ENCODE measurements around the gene C1QTNF12. TPM values are rescaled to one million over a fixed set of nuclear protein-coding genes. Genes with fewer than 3 reads are reported as not detected.
"Not testable (repeated sequence)": the region's sequence is repeated elsewhere in the genome, so short reads cannot be mapped to it uniquely, and the experiment has no call there.

C1QTNF12 gene
- polyA plus RNA-seq, 2 donors: 1.6 to 3.0 TPM

- H3K36me3 ChIP-seq (ENCODE audit: control insufficient read depth in 2 of 2, insufficient read depth in 2 of 2, low read length in 1 of 2): no peaks in the 10 kb centered on the region
- no peak overlapping the region for H3K4me3 ChIP-seq (ENCODE audit: low read depth in 1 of 2, low read length in 2 of 2)
- H3K4me1 ChIP-seq (ENCODE audit: control insufficient read depth in 2 of 2, insufficient read depth in 2 of 2, low read length in 1 of 2): no peaks in the 10 kb centered on the region
- WGBS, 2 donors: 90 to 92% methylated on average over 8 of the region's 8 CpGs
- no peak overlapping the region for H3K27ac ChIP-seq (ENCODE audit: low read depth in 2 of 2, low read length in 1 of 2)
- peaks cover 0 to 7% of the 10 kb centered on the region in 2 donors for H3K27me3 ChIP-seq (ENCODE audit: control insufficient read depth in 1 of 2, insufficient read depth in 2 of 2, low read length in 2 of 2)
- H3K9me3 ChIP-seq (ENCODE audit: control insufficient read depth in 2 of 2, insufficient read depth in 1 of 2, low read depth in 1 of 2, low read length in 1 of 2): no peaks in the 10 kb centered on the region
These were observed 49.4 kb downstream of the C1QTNF12 start for GRCh38 chr1:1197188-1197500.

GRCh38 chr1:1196431-1197187 lies 49.9 kb downstream of the C1QTNF12 start:
- Histone ChIP-seq H3K9me3 (ENCODE audit: control insufficient read depth in 2 of 2, insufficient read depth in 1 of 2, low read depth in 1 of 2, low read length in 1 of 2) (no peaks in the 10 kb centered on the region), H3K27me3 (ENCODE audit: control insufficient read depth in 1 of 2, insufficient read depth in 2 of 2, low read length in 2 of 2) (peaks cover 0 to 7% of the 10 kb centered on the region in 2 donors), H3K4me3 (ENCODE audit: low read depth in 1 of 2, low read length in 2 of 2) (no peak overlapping the region), H3K27ac (ENCODE audit: low read depth in 2 of 2, low read length in 1 of 2) (no peak overlapping the region), H3K4me1 (ENCODE audit: control insufficient read depth in 2 of 2, insufficient read depth in 2 of 2, low read length in 1 of 2) (no peaks in the 10 kb centered on the region), H3K36me3 (ENCODE audit: control insufficient read depth in 2 of 2, insufficient read depth in 2 of 2, low read length in 1 of 2) (no peaks in the 10 kb centered on the region)
- WGBS, 2 donors: 75 to 79% methylated on average over 13 of the region's 13 CpGs

GRCh38 chr1:1195726-1196125 lies 50.8 kb downstream of the C1QTNF12 start:
- H3K36me3 ChIP-seq (ENCODE audit: control insufficient read depth in 2 of 2, insufficient read depth in 2 of 2, low read length in 1 of 2); H3K27me3 ChIP-seq (ENCODE audit: control insufficient read depth in 1 of 2, insufficient read depth in 2 of 2, low read length in 2 of 2); H3K4me3 ChIP-seq (ENCODE audit: low read depth in 1 of 2, low read length in 2 of 2); H3K4me1 ChIP-seq (ENCODE audit: control insufficient read depth in 2 of 2, insufficient read depth in 2 of 2, low read length in 1 of 2); H3K9me3 ChIP-seq (ENCODE audit: control insufficient read depth in 2 of 2, insufficient read depth in 1 of 2, low read depth in 1 of 2, low read length in 1 of 2); H3K27ac ChIP-seq (ENCODE audit: low read depth in 2 of 2, low read length in 1 of 2): not testable (repeated sequence)
- 83 to 97% methylated on average over 6 of the region's 6 CpGs for WGBS, 2 donors

DNA sequence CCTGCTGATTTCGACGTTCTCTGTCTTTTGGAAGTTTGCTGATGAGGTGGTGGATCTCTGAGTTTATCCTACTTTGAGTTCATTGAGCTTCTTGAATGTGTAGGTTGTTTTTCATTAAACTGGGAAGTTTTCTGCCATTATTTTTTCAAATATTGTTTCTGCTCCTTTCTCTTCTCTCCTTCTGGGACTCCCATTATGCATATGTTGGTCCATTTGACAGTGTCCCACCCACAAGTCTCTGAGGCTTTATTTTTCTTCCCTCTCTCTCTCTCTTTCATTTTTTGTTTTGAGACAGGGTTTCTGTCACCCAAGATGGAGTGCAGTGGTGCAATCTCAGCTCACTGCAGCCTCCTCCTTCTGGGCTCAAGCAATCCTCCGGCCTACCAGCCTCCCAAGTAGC lies 51.8 kb downstream of the C1QTNF12 start:
- WGBS, 2 donors: 89 to 97% methylated on average over 3 of the region's 3 CpGs
- H3K27ac ChIP-seq (ENCODE audit: low read depth in 2 of 2, low read length in 1 of 2): no peak overlapping the region
- no peaks in the 10 kb centered on the region for H3K36me3 ChIP-seq (ENCODE audit: control insufficient read depth in 2 of 2, insufficient read depth in 2 of 2, low read length in 1 of 2)
- no peaks in the 10 kb centered on the region for H3K9me3 ChIP-seq (ENCODE audit: control insufficient read depth in 2 of 2, insufficient read depth in 1 of 2, low read depth in 1 of 2, low read length in 1 of 2)
- no peaks in the 10 kb centered on the region for H3K27me3 ChIP-seq (ENCODE audit: control insufficient read depth in 1 of 2, insufficient read depth in 2 of 2, low read length in 2 of 2)
- no peaks in the 10 kb centered on the region for H3K4me1 ChIP-seq (ENCODE audit: control insufficient read depth in 2 of 2, insufficient read depth in 2 of 2, low read length in 1 of 2)
- no peak overlapping the region for H3K4me3 ChIP-seq (ENCODE audit: low read depth in 1 of 2, low read length in 2 of 2)

Other genes with a start within 250 kb of the C1QTNF12 start
- gene HES4, start 246.6 kb downstream of the C1QTNF12 start, polyA plus RNA-seq: 10 to 100 TPM; 15.1 to 20.2 TPM
- 10 to 100 TPM; 17.8 to 40.7 TPM for gene ISG15, start 233.2 kb downstream of the C1QTNF12 start, polyA plus RNA-seq
- 10 to 100 TPM; 17.0 to 40.6 TPM for gene AGRN, start 226.6 kb downstream of the C1QTNF12 start, polyA plus RNA-seq
- gene RNF223, start 172.4 kb downstream of the C1QTNF12 start, polyA plus RNA-seq: 10 to 100 TPM; 28.2 to 44.2 TPM
- gene C1orf159, start 130.6 kb downstream of the C1QTNF12 start, polyA plus RNA-seq: 10 to 100 TPM; 13.0 to 27.5 TPM
- under 1 TPM; 0.28 to 0.43 TPM for gene TTLL10, start 72.8 kb downstream of the C1QTNF12 start, polyA plus RNA-seq
- gene TNFRSF18, start 40.1 kb downstream of the C1QTNF12 start, polyA plus RNA-seq: 1 to 10 TPM; 1.9 to 4.3 TPM
- gene TNFRSF4, start 32.6 kb downstream of the C1QTNF12 start, polyA plus RNA-seq: 1 to 10 TPM in 1 of 2 donors, under 1 TPM in 1; 0.73 to 1.1 TPM
- gene SDF4, start 14.7 kb downstream of the C1QTNF12 start, polyA plus RNA-seq: 10 to 100 TPM; 43.9 to 68.0 TPM
- gene B3GALT6, start 14.5 kb downstream of the C1QTNF12 start, polyA plus RNA-seq: 1 to 10 TPM; 4.5 to 6.7 TPM
- gene UBE2J2, start 27.1 kb upstream of the C1QTNF12 start, polyA plus RNA-seq: 10 to 100 TPM; 38.2 to 40.9 TPM
- 1 to 10 TPM; 2.8 to 9.9 TPM for gene SCNN1D, start 33.7 kb upstream of the C1QTNF12 start, polyA plus RNA-seq
- gene ACAP3, start 61.2 kb upstream of the C1QTNF12 start, polyA plus RNA-seq: 100 to 1,000 TPM in 1 of 2 donors, 10 to 100 TPM in 1; 47.7 to 120 TPM
- 10 to 100 TPM; 24.4 to 24.8 TPM for gene PUSL1, start 61.9 kb upstream of the C1QTNF12 start, polyA plus RNA-seq
- 100 to 1,000 TPM in 1 of 2 donors, 10 to 100 TPM in 1; 74.1 to 127 TPM for gene INTS11, start 77.9 kb upstream of the C1QTNF12 start, polyA plus RNA-seq
- gene CPTP, start 78.1 kb upstream of the C1QTNF12 start, polyA plus RNA-seq: 10 to 100 TPM; 38.3 to 73.1 TPM
- gene TAS1R3, start 84.6 kb upstream of the C1QTNF12 start, polyA plus RNA-seq: 1 to 10 TPM in 1 of 2 donors, under 1 TPM in 1; 0.28 to 1.9 TPM
- gene DVL1, start 102.7 kb upstream of the C1QTNF12 start, polyA plus RNA-seq: 100 to 1,000 TPM in 1 of 2 donors, 10 to 100 TPM in 1; 57.5 to 107 TPM
- gene MXRA8, start 111.8 kb upstream of the C1QTNF12 start, polyA plus RNA-seq: 10 to 100 TPM in 1 of 2 donors, 1 to 10 TPM in 1; 7.5 to 14.7 TPM
- gene AURKAIP1, start 128.5 kb upstream of the C1QTNF12 start, polyA plus RNA-seq: 100 to 1,000 TPM; 155 to 158 TPM
- gene CCNL2, start 152.6 kb upstream of the C1QTNF12 start, polyA plus RNA-seq: 100 to 1,000 TPM in 1 of 2 donors, 10 to 100 TPM in 1; 97.9 to 210 TPM
- 100 to 1,000 TPM in 1 of 2 donors, 10 to 100 TPM in 1; 59.1 to 148 TPM for gene MRPL20, start 160.6 kb upstream of the C1QTNF12 start, polyA plus RNA-seq
- gene ANKRD65, start 174.6 kb upstream of the C1QTNF12 start, polyA plus RNA-seq: 10 to 100 TPM; 10.6 to 12.4 TPM
- 10 to 100 TPM; 21.0 to 21.4 TPM for gene VWA1, start 189.0 kb upstream of the C1QTNF12 start, polyA plus RNA-seq
- 1 to 10 TPM; 1.8 to 2.1 TPM for gene ATAD3C, start 203.0 kb upstream of the C1QTNF12 start, polyA plus RNA-seq
- 10 to 100 TPM; 20.7 to 43.3 TPM for gene ATAD3B, start 225.0 kb upstream of the C1QTNF12 start, polyA plus RNA-seq